Natural killer cell (primary cell): ENCODE results near the gene PARD3B. TPM values are rescaled to one million over a fixed set of nuclear protein-coding genes. Genes with fewer than 3 reads are reported as not detected.

Experiments used
- ATAC-seq, 3 donors: fragments of 150-1000 bp in 2 of 3; fragments of 200-7000 bp in 1 of 3; cut with Tn5 transposase; 1 replicate in 1 of 3; 2 replicates in 2 of 3; pipeline ENCODE4 v1.10.0; 2021; ENCODE audit warnings: mild to moderate bottlenecking in 2 of 3, moderate library complexity in 2 of 3
- DNase-seq, 2 donors: peaks; one replicate each; pipeline versions ENCODE4 v3.0.0 to v3.0.0-alpha.2; 2013 to 2021; ENCODE audit warnings: mixed read lengths in 1 of 2
- H3K27ac ChIP-seq: one replicate; pipeline ENCODE4 v1.5.1; 2013; ENCODE audit warnings: mild to moderate bottlenecking, low read length
- H3K27me3 ChIP-seq: one replicate; pipeline ENCODE4 v1.6.1; 2013; ENCODE audit warnings: low read length; ENCODE audit not compliant: control insufficient read depth, insufficient read depth
- H3K36me3 ChIP-seq: one replicate; pipeline ENCODE4 v1.6.1; 2013; ENCODE audit warnings: low read length; ENCODE audit not compliant: control insufficient read depth, insufficient read depth
- H3K4me1 ChIP-seq: one replicate; pipeline ENCODE4 v1.6.1; 2013; ENCODE audit warnings: low read length; ENCODE audit not compliant: control insufficient read depth, insufficient read depth
- H3K4me3 ChIP-seq: one replicate; pipeline ENCODE4 v1.5.1; 2013; ENCODE audit warnings: low read length
- H3K9me3 ChIP-seq: one replicate; pipeline ENCODE4 v1.6.1; 2013; ENCODE audit warnings: low read length; ENCODE audit not compliant: control insufficient read depth, insufficient read depth
- H3K27ac Mint-ChIP-seq, 2 donors: one replicate each; pipeline ENCODE4 v1.8.0; 2022; ENCODE audit warnings: mild to moderate bottlenecking in 2 of 2, mixed read lengths in 2 of 2, moderate library complexity in 1 of 2
- H3K27me3 Mint-ChIP-seq, 2 donors: one replicate each; pipeline ENCODE4 v1.8.0; 2022; ENCODE audit warnings: low read depth in 2 of 2, mixed read lengths in 2 of 2
- H3K36me3 Mint-ChIP-seq: one replicate; pipeline ENCODE4 v1.8.0; 2022; ENCODE audit warnings: mixed read lengths
- H3K4me1 Mint-ChIP-seq, 2 donors: one replicate each; pipeline ENCODE4 v1.8.0; 2022; ENCODE audit warnings: mixed read lengths in 2 of 2
- H3K4me3 Mint-ChIP-seq: one replicate; pipeline ENCODE4 v1.8.0; 2022; ENCODE audit warnings: mild to moderate bottlenecking, moderate library complexity, mixed read lengths
- H3K9me3 Mint-ChIP-seq, 2 donors: one replicate each; pipeline ENCODE4 v1.8.0; 2022; ENCODE audit warnings: mixed read lengths in 2 of 2
- WGBS: methylation state at CpG from one replicate; pipeline ENCODE4 v1.1.7; 2013; ENCODE audit warnings: missing lambda C conversion rate; ENCODE audit not compliant: insufficient coverage; 5-methylcytosine and 5-hydroxymethylcytosine counted together
- intact Hi-C: fragments of 100-400 bp; cut with micrococcal nuclease; formaldehyde crosslinking; loops from one replicate; pipeline ENCODE4 v1.14.2; 2022
- total RNA-seq, 4 donors: library from RNA; stranded (reverse); fragments of 120-200 nt in 1 of 4; gene quantifications; one replicate each; pipeline versions ENCODE4 v1.2.3 to v1.2.4, GENCODE V29; 2013 to 2022
- TF ChIP-seq, protein P1 (sequence below): fragments of 200-600 bp; IDR thresholded peaks from one replicate; pipeline ENCODE4 v1.8.0; 2022; ENCODE audit warnings: antibody characterized with exemption

The PARD3B gene
- total RNA-seq, 3 donors from 2014 or later (not counting 1 experiment from before 2014, with no cell fraction given), result 0.13 to 0.45 TPM; not detected in 1

DNA sequence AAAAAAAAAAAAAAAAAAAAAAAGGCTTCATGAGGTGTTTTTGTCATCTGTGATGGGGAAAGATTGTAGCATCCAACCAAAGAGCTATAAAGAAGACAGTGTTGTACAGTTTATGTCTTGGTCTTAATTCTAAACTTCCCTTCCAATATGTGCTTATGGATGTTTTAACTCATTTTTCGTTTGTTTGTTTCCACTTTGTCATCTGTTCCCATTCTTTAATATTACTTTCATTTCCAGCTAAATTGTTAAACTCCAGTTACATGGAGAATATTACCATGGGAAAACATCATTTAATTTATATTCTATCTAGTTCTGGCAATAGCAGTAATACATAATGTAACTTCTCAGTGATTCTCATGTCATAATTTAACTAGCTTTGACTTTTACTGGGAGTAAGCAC, 792.9 kb downstream of the PARD3B start:
- WGBS, result no CpG with 5 or more reads among the region's 1 CpG
- no peak overlapping the region for H3K4me3 Mint-ChIP-seq

DNA sequence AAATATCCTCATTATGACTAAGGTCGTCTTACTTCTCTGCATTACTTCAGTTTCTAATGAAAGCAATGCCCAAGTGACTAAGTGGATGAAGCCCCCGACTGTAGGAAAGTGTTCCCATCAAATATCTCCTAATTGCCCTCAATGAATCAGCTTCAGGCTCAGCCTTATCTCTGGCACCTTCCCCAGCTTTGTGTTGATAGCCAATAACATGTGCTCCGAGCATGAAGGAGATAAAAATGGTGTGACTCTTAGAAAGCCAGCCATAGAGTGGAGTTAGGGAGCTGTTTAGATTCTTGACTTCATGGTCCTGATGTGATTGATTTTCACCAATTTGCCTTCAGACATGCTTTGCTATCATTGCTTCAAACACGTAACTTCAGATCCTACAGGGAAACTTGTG, 797.8 kb downstream of the PARD3B start:
- Histone ChIP-seq H3K9me3 (no peaks in the 10 kb centered on the region), H3K27ac (no peak overlapping the region), H3K36me3 (no peaks in the 10 kb centered on the region), H3K4me1 (no peaks in the 10 kb centered on the region), H3K4me3 (no peak overlapping the region), H3K27me3 (no peaks in the 10 kb centered on the region)
- DNase-seq, result no peak
- WGBS, result 81% methylated on average over 4 of the region's 4 CpGs
- ATAC-seq, result no peak
- Mint-ChIP-seq H3K27ac (no peak overlapping the region), H3K9me3 (peaks cover 0 to 3% of the 10 kb centered on the region in 2 donors), H3K4me3 (no peak overlapping the region), H3K36me3 (no peaks in the 10 kb centered on the region), H3K4me1 (no peaks in the 10 kb centered on the region), H3K27me3 (peaks cover 0 to 3% of the 10 kb centered on the region in 2 donors)
- TF ChIP-seq, protein P1, sequence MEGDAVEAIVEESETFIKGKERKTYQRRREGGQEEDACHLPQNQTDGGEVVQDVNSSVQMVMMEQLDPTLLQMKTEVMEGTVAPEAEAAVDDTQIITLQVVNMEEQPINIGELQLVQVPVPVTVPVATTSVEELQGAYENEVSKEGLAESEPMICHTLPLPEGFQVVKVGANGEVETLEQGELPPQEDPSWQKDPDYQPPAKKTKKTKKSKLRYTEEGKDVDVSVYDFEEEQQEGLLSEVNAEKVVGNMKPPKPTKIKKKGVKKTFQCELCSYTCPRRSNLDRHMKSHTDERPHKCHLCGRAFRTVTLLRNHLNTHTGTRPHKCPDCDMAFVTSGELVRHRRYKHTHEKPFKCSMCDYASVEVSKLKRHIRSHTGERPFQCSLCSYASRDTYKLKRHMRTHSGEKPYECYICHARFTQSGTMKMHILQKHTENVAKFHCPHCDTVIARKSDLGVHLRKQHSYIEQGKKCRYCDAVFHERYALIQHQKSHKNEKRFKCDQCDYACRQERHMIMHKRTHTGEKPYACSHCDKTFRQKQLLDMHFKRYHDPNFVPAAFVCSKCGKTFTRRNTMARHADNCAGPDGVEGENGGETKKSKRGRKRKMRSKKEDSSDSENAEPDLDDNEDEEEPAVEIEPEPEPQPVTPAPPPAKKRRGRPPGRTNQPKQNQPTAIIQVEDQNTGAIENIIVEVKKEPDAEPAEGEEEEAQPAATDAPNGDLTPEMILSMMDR, result no peak
- intact Hi-C loops, result no loop called here

More for the DNA sequence above, 792.9 kb downstream of the PARD3B start:
- Histone ChIP-seq H3K4me3 (no peak overlapping the region), H3K27me3 (no peaks in the 10 kb centered on the region), H3K4me1 (no peaks in the 10 kb centered on the region), H3K36me3 (no peaks in the 10 kb centered on the region), H3K27ac (no peak overlapping the region), H3K9me3 (no peaks in the 10 kb centered on the region)
- ATAC-seq (no peak), DNase-seq (no peak)
- intact Hi-C loops, result no loop called here
- Mint-ChIP-seq H3K9me3 (peaks cover 0 to 6% of the 10 kb centered on the region in 2 donors), H3K27ac (no peak overlapping the region), H3K4me1 (no peaks in the 10 kb centered on the region), H3K36me3 (no peaks in the 10 kb centered on the region), H3K27me3 (peaks cover 0 to 5% of the 10 kb centered on the region in 2 donors)
- TF ChIP-seq, protein P1, result no peak

DNA sequence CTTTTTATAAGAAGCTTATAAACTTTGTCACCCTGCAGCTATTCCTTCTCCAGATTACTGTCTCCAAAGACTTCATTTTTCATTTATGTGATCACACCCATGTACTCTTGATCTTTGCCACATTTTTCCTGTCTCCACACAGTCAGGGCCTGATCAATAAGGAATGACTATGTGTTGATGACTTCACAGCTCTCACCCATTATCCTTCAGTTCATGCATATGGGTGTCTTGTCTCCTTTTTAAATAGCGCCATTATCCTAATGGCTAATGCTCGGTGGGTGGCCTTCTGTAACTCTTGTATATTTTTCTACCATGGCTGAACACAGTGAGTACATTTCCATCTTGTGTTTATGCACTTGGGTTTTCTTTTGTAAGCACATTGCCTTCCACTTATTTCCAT, 801.4 kb downstream of the PARD3B start:
- TF ChIP-seq, protein P1, result no peak
- Histone ChIP-seq H3K27me3 (no peaks in the 10 kb centered on the region), H3K36me3 (no peaks in the 10 kb centered on the region), H3K27ac (no peak overlapping the region), H3K9me3 (no peaks in the 10 kb centered on the region), H3K4me3 (no peak overlapping the region), H3K4me1 (no peaks in the 10 kb centered on the region)
- Mint-ChIP-seq H3K4me3 (no peak overlapping the region), H3K27ac (no peak overlapping the region), H3K27me3 (no peaks in the 10 kb centered on the region), H3K36me3 (no peaks in the 10 kb centered on the region), H3K4me1 (no peaks in the 10 kb centered on the region), H3K9me3 (no peaks in the 10 kb centered on the region)
- ATAC-seq, result no peak
- no peak for DNase-seq
- intact Hi-C loops, result no loop called here
- WGBS, result 100% methylated on average over 2 of the region's 2 CpGs

DNA sequence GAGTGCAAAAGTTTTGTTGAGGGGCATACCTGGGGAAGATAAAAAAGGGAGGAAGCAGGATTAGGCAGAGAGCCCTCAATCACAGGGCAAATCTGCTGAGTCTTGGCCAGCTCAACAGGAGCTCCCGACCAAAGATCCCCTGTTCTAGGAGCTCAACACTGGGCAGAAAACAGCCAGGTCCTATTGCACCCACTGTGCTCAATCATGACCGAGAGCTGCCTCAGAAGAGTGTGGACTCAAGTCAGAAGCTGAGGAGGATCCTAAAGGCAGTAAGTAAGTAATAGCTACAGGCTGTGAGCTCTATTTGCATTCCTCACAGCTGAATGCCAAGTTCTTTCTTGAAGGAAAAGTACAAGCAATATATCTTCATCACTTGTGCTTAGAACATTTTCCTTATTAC, 802.6 kb downstream of the PARD3B start:
- TF ChIP-seq, protein P1, result no peak
- Mint-ChIP-seq H3K27ac (no peak overlapping the region), H3K4me1 (no peaks in the 10 kb centered on the region), H3K27me3 (no peaks in the 10 kb centered on the region), H3K9me3 (no peaks in the 10 kb centered on the region), H3K4me3 (no peak overlapping the region), H3K36me3 (no peaks in the 10 kb centered on the region)
- WGBS, result 72% methylated on average over 2 of the region's 2 CpGs
- ATAC-seq, result no peak
- no peak overlapping the region for H3K27ac ChIP-seq
- no peaks in the 10 kb centered on the region for H3K27me3 ChIP-seq
- no peak for DNase-seq
- intact Hi-C loops, result no loop called here
- H3K4me1 ChIP-seq, result no peaks in the 10 kb centered on the region
- no peaks in the 10 kb centered on the region for H3K36me3 ChIP-seq
- H3K4me3 ChIP-seq, result no peak overlapping the region
- H3K9me3 ChIP-seq, result no peaks in the 10 kb centered on the region
